Umbilical cord (tissue), 2 donors: ENCODE data around the gene OR10V1. TPM values are rescaled to one million over a fixed set of nuclear protein-coding genes. Genes with fewer than 3 reads are reported as not detected.
A peak's percentile ranks its signal among the peaks of the same experiment; 100 is the strongest.

Experiments used
- DNase-seq: peaks from one replicate; pipeline ENCODE4 v3.0.0-alpha.2; 2015; ENCODE audit warnings: low spot score
- total RNA-seq: library from RNA; depleted of rRNA; stranded (reverse); fragments of >200 nt; gene quantifications from one replicate; pipeline ENCODE4 v1.2.3, GENCODE V29; 2014; ENCODE audit warnings: low replicate concordance; ENCODE audit not compliant: insufficient read depth

The OR10V1 gene
- 7.9 TPM for total RNA-seq

DNA sequence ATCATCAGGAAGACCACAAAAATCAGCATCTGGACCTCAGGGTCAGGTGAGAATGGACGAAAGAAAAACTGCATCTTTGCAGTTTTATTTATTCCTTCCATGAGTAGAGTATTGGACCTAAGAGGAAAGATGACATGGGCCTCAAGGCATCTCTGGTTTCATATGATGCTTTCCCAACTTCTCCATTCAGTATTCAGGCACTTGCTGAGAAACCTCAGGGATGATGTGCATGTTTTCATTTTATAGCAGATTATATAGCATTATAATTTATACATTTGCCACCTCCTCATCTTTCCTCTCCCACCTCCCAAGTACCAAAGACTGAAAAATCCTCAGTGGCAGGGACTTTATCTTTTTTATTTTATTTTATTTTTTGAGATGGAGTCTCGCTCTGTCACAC is at the start of gene OR10V1:
Gene OR10V1 (minus strand): TSS at position 101 of the 400 bp plus-strand sequence. CDS start 0 bp downstream, at position 101.
- DNase-seq: no peak

GRCh38 chr11:59761993-59762392 is 48.3 kb upstream of the OR10V1 start:
- DNase-seq: no peak

GRCh38 chr11:59760771-59761170 is 47.1 kb upstream of the OR10V1 start:
- DNase-seq: no peak

GRCh38 chr11:59759900-59760299 is 46.3 kb upstream of the OR10V1 start:
- DNase-seq: peak; percentile 47

DNA sequence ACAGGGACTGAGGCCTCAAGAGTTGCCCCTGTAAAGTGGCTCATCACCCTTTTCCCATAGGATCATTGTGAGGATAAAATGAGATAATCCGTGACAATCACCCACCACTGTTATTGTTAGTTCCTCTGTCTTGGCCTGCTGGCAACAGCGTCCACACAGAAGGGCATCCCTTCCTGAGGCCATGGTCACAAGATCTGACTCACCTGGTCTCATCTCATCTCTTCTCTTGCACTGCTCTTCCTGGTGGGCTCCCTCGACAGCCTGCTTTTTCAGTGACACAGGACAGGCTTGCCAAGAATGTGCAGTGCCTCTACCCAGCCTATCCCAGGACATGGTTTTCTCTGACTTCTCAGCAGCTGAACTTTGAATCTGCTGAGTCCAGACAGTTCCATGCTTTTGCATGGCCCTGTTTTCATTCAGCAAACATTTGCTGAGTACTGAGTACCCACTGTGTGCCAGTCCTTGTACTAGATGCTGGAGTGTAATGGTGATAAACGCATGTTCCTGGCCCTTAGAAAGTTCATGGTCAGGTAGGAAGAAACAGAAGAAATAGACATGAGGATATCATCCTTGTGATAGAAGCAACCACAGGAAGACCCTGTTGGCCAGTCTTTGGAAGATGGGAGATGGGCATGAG is 44.9 kb upstream of the OR10V1 start:
- DNase-seq: no peak

DNA sequence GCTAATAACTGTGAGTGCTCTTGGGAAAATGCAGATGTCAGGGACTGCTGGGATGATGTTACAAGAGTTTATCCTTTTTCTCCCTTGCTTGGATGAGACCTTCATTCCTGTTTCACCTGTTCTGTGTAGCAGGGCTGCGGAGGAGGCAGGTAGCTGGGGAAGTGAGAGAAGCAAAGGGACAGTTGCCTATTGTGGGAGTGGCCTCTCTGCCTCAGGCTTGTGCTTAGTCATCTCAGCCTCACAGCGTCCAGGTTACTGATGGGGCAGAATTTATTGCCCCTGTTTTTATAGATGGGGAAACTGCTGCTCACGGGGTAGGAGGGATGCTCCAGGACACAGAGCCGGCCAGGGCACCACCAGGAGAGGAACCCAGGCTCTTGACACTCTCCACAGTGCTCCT is 43.2 kb upstream of the OR10V1 start:
- peak; percentile 20 for DNase-seq

DNA sequence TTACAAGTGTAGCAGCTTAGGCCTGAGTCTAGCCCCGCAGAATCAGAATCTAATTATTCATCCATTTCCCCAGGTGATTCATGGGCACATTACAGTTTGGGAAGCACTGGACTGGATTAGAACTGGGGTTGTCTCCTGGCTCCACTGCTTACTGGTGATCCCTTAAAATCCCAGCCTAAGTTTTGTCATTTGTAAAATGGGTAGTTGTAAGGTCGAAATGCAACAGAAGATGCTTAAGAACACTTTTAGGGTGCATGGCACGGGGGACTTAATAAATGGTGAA is 42.9 kb upstream of the OR10V1 start:
- DNase-seq: no peak

GRCh38 chr11:59755701-59756557 is 42.3 kb upstream of the OR10V1 start:
- DNase-seq: peak; percentile 66

GRCh38 chr11:59754859-59755700 is 41.4 kb upstream of the OR10V1 start, which contains the start of gene STX3:
STX3 (plus strand) TSS chr11:59755376; CDS start chr11:59755606, 230 bp downstream.
- DNase-seq: peak; percentile 55

DNA sequence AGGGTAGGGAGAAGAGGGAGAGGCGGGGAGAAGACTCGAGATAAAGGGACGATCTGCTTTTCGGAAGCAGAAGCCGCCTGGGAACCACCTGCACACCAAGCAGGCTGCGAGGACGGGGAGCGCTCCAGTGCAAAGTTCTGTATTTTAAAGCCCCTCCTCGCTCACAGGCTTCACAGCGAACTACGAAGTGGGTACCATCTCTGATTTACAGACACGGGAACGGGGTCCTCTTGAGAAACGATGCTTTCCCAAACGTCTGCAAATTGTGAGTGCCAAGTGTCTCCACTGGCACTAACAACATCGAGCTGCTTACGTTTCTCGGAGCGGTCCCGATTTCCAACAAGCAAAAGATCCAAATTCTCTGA is 40.8 kb upstream of the OR10V1 start:
- no peak for DNase-seq

GRCh38 chr11:59753650-59754493 is 40.2 kb upstream of the OR10V1 start:
- DNase-seq: peak; percentile 79

DNA sequence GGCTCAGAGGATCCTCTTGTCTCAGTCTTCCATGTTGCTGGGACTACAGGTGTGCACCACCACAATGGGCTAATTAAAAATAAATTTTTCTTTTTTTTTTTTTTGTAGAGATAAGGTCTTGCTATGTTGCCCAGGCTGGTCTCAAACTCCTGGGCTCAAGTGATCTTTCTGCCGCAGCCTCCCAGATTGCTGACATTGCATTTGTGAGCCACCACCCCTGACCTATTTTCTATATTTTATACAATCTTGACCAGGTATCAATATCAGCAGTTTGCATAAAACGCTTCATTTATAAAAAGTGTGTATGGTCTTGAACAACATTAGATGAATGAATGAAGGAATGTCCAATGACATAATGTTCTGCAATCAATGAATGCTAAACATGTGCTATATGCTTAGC is 32.5 kb upstream of the OR10V1 start:
- DNase-seq: no peak

DNA sequence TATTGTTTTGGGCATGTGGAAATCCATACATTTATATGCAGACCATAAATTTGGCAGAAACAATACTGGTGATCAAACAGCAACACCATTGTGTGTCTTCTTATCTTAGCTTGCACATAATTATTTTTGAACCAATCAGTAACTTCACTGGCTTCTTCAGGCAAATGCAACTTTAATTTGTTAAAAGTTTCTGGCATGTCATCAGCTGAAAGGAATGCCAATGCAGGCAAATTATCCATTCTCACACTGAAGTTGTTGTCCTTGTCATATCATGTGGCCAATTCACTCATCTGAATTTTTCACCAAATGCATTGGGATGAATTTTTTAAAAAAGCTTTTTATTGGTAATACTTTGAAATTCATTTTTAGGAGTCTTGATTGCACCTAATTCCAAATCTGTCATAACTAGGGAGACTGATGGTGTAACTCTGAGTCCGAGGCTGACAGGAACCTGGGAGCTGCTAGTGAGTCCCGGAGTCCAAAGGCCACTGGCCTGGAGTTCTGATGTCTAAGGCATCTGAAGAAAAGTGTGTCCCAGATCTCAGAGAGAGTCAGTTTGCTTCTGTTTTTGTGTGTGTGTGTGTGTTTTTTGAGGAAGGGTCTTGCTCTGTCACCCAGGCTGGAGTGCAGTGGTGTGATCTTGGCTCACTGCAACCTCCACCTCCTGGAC is 17.4 kb upstream of the OR10V1 start:
- DNase-seq: no peak

- no peak for DNase-seq
These were observed 16.2 kb upstream of the OR10V1 start for GRCh38 chr11:59729834-59730233.

DNA sequence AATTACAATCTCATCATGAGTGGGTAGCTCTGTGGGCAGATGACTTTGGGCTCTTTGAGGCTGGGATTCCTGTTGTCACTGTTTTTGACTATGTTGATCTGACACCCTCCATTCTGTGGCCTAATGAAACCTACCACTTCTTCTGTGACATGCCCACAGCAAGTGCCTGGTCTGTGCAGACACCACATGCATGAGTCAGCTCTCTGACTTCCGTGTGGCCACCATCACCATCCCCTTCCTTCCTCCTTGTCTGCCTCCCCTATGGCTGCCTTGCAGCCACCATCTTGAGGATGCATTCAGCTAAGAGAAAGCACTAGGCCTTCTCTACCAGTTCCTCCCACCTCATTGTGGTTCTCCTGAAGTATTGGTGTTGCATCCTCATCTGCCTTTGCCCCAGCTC is 15.3 kb upstream of the OR10V1 start:
- no peak for DNase-seq

DNA sequence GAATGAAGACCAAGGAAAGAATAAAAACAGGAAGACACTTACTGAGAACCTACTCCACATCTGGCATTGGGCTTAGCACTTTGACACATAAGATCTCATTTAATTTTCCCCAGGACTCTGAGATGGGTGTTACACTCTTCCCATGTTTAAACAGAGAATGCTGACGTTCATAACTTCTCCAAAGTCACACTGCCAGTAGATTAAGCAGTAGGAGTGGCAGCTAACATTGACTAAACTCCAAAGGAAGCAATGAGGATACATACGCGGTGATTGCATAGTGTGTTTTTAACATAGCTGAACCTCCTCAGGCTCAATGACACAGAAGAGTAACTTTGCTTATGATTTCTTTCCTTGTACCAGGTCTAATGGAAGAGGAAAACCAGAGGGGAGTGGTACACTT is 14.5 kb upstream of the OR10V1 start:
- DNase-seq: no peak

DNA sequence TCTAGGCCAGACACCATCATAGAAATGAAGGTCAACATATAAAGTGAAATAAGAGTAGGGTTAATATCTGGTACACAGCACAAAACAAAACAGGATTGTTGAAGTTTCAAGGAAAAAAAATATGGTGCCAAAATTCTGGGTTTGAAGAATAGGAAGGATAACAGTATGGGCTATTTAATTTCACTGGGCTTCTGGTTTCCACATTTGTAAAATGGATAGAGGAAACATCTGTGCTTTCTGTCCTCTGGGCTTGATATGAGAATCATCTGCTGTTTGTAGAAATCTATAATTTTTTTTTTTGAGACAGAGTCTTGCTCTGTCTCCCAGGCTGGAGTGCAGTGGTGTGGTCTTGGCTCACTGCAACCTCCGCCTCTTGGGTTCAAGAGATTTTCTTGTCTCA is 13.8 kb upstream of the OR10V1 start:
- DNase-seq: no peak

- DNase-seq: no peak
These were observed 10.4 kb upstream of the OR10V1 start for GRCh38 chr11:59724066-59724465.

GRCh38 chr11:59719556-59719955 is 5.9 kb upstream of the OR10V1 start:
- DNase-seq: no peak

DNA sequence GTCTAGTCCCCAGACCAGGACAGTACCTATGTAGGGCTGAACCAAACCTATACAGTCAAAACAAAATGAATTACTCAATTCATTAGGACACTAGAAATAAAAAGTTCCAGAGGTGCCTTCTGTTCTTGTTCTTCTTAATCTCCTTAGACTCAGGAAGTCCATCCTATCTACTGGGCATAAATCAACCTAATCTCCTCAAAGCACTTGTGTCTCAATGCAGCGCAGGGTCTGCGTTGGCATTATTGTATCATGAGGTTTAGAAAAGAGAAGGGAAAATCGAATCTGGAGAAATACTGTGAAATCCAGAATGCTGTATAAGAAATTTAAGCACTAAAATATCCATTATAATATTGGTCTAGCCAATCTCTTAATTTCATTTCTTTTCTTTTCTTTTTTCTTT is 2.4 kb upstream of the OR10V1 start:
- DNase-seq: no peak
